ENCODE measurements around the gene RNF183.

RNF183 gene

GRCh38 chr9:113302792-113303418 lies at the start of gene RNF183:
TSS of gene RNF183 (minus strand) at chr9:113303376. CDS start at chr9:113298184, 5,192 bp downstream.
- no peak for DNase-seq (ENCODE audit: low spot score)

- no peak for DNase-seq (ENCODE audit: low spot score)
Measured at GRCh38 chr9:113352411-113352810, 49.2 kb upstream of the RNF183 start.

GRCh38 chr9:113352006-113352405 lies 48.8 kb upstream of the RNF183 start:
- no peak for DNase-seq (ENCODE audit: low spot score)

GRCh38 chr9:113350937-113351336 lies 47.8 kb upstream of the RNF183 start:
- peak; percentile 30 for DNase-seq (ENCODE audit: low spot score)

GRCh38 chr9:113350107-113350661 lies 47.0 kb upstream of the RNF183 start:
- DNase-seq (ENCODE audit: low spot score) = no peak

- peak; percentile 58 for DNase-seq (ENCODE audit: low spot score)
Measured at GRCh38 chr9:113349445-113350094, 46.4 kb upstream of the RNF183 start, which contains the start of gene BSPRY. TSS of gene BSPRY (plus strand) at chr9:113349541. CDS start at chr9:113349580, 39 bp downstream.

GRCh38 chr9:113349066-113349444 lies 45.9 kb upstream of the RNF183 start:
- DNase-seq (ENCODE audit: low spot score) = no peak

GRCh38 chr9:113348437-113348836 lies 45.3 kb upstream of the RNF183 start:
- DNase-seq (ENCODE audit: low spot score) = no peak

GRCh38 chr9:113345671-113346070 lies 42.5 kb upstream of the RNF183 start:
- DNase-seq (ENCODE audit: low spot score) = no peak

GRCh38 chr9:113345190-113345589 lies 42.0 kb upstream of the RNF183 start:
- DNase-seq (ENCODE audit: low spot score) = no peak

- DNase-seq (ENCODE audit: low spot score) = no peak
Measured at GRCh38 chr9:113343732-113344231, 40.6 kb upstream of the RNF183 start.

GRCh38 chr9:113341712-113342410 lies 38.7 kb upstream of the RNF183 start:
- no peak for DNase-seq (ENCODE audit: low spot score)

GRCh38 chr9:113340011-113340699 lies 37.0 kb upstream of the RNF183 start, which contains the start of gene WDR31:
TSS of gene WDR31 (minus strand) at chr9:113340275. CDS start at chr9:113332022, 8,253 bp downstream.
- peak; percentile 82 for DNase-seq (ENCODE audit: low spot score)

- no peak for DNase-seq (ENCODE audit: low spot score)
Measured at GRCh38 chr9:113337714-113338113, 34.5 kb upstream of the RNF183 start.

- DNase-seq (ENCODE audit: low spot score) = no peak
Measured at GRCh38 chr9:113331780-113332179, 28.6 kb upstream of the RNF183 start.

- DNase-seq (ENCODE audit: low spot score) = no peak
Measured at GRCh38 chr9:113328045-113328782, 25.0 kb upstream of the RNF183 start.

GRCh38 chr9:113326230-113326629 lies 23.1 kb upstream of the RNF183 start:
- DNase-seq (ENCODE audit: low spot score) = no peak

GRCh38 chr9:113322671-113323070 lies 19.5 kb upstream of the RNF183 start:
- DNase-seq (ENCODE audit: low spot score) = no peak

GRCh38 chr9:113320051-113320450 lies 16.9 kb upstream of the RNF183 start:
- DNase-seq (ENCODE audit: low spot score) = no peak

- no peak for DNase-seq (ENCODE audit: low spot score)
Measured at GRCh38 chr9:113319054-113319453, 15.9 kb upstream of the RNF183 start.

- no peak for DNase-seq (ENCODE audit: low spot score)
Measured at GRCh38 chr9:113317777-113318176, 14.6 kb upstream of the RNF183 start.

Data from germinal center (tissue), 1 donor.